Measurements from ENCODE around the gene TP53BP2. TPM values are rescaled to one million over a fixed set of nuclear protein-coding genes. Genes with fewer than 3 reads are reported as not detected.

TP53BP2 gene
- total RNA-seq, 2 donors from 2014 or later = 63.1 to 88.9 TPM

GRCh38 chr1:223840254-223840653, 5.5 kb downstream of the TP53BP2 start:
- TF ChIP-seq CTCF (IDR thresholded peaks at IDR 0.05) = no peak
- ATAC-seq (ENCODE audit: insufficient number of reproducible peaks, low FRiP score, low read depth) = no peak
- no peaks in the 10 kb centered on the region for H3K36me3 ChIP-seq
- H3K4me3 ChIP-seq = peak overlapping the region; percentile 88
- peak overlapping the region; percentile 71 to 99 for H3K27ac ChIP-seq
- no peaks in the 10 kb centered on the region for H3K9me3 ChIP-seq
- peaks cover 51 to 85% of the 10 kb centered on the region in 2 donors for H3K4me1 ChIP-seq (ENCODE audit: control insufficient read depth in 1 of 2, low read depth in 2 of 2)
- no peaks in the 10 kb centered on the region for H3K27me3 ChIP-seq (replicated peaks; ENCODE audit: insufficient read depth)
- DNase-seq (ENCODE audit: low spot score) = no peak

- Histone ChIP-seq H3K9me3 (no peaks in the 10 kb centered on the region), H3K4me1 (ENCODE audit: control insufficient read depth in 1 of 2, low read depth in 2 of 2) (peaks cover 60 to 94% of the 10 kb centered on the region in 2 donors), H3K4me3 (no peak overlapping the region), H3K36me3 (no peaks in the 10 kb centered on the region), H3K27ac (peak overlapping the region in 1 of 2 donors; percentile 1), H3K27me3 (replicated peaks; ENCODE audit: insufficient read depth) (no peaks in the 10 kb centered on the region)
- no peak for TF ChIP-seq CTCF (IDR thresholded peaks at IDR 0.05)
- no peak for DNase-seq (ENCODE audit: low spot score)
- ATAC-seq (ENCODE audit: insufficient number of reproducible peaks, low FRiP score, low read depth) = no peak
These were observed 7.5 kb downstream of the TP53BP2 start for GRCh38 chr1:223838125-223838854.

GRCh38 chr1:223837687-223838086, 8.1 kb downstream of the TP53BP2 start:
- no peak for DNase-seq (ENCODE audit: low spot score)
- Histone ChIP-seq H3K27ac (peak overlapping the region in 1 of 2 donors; percentile 1), H3K9me3 (no peaks in the 10 kb centered on the region), H3K36me3 (no peaks in the 10 kb centered on the region), H3K4me3 (no peak overlapping the region), H3K27me3 (replicated peaks; ENCODE audit: insufficient read depth) (no peaks in the 10 kb centered on the region), H3K4me1 (ENCODE audit: control insufficient read depth in 1 of 2, low read depth in 2 of 2) (peaks cover 63 to 94% of the 10 kb centered on the region in 2 donors)
- ATAC-seq (ENCODE audit: insufficient number of reproducible peaks, low FRiP score, low read depth) = no peak
- TF ChIP-seq CTCF (IDR thresholded peaks at IDR 0.05) = no peak

DNA sequence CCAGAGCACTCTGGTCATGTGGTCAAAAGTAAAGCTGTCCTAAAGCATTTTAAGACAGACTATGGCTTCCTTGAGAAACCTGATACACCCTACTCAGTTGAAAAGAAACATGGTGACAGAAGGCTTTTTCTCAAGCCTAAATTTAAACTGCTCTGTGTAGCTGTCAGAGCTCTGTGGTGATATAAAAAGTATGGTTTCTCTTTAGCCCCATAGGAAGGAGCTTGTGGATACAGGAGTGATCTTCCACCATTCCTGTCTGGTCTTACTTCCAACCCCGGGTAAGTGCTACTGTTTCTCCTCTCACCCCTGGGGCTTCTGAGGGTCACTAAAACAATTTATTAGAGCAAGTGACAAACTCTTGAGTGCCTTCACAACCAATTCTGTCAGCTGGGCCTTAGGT, 8.5 kb downstream of the TP53BP2 start:
- Histone ChIP-seq H3K36me3 (no peaks in the 10 kb centered on the region), H3K4me1 (ENCODE audit: control insufficient read depth in 1 of 2, low read depth in 2 of 2) (peaks cover 64 to 94% of the 10 kb centered on the region in 2 donors), H3K9me3 (no peaks in the 10 kb centered on the region), H3K27ac (peak overlapping the region; percentile 1 to 30), H3K27me3 (replicated peaks; ENCODE audit: insufficient read depth) (no peaks in the 10 kb centered on the region), H3K4me3 (no peak overlapping the region)
- DNase-seq (ENCODE audit: low spot score) (no peak), ATAC-seq (ENCODE audit: insufficient number of reproducible peaks, low FRiP score, low read depth) (no peak)
- no peak for TF ChIP-seq CTCF (IDR thresholded peaks at IDR 0.05)

DNA sequence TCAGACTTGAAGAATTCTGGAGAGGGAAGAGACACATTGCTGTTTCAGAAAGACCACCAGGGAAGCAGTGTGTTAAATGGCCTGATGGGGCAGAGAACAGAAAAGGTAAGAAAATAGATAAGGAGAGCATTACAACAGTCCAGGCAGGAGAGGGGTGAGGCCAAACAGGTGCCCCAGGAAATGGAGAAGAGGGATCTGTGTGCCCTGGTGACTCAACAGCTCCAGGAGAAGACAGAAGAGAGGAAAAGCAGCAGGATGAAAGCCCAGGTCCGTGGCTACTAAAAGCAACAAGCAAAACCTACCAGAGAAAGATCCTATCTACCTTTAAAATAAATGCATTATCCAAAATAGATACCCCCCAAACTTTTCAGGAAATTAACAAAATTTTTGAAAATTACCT, 9.2 kb downstream of the TP53BP2 start:
- Histone ChIP-seq H3K27ac (peak overlapping the region in 1 of 2 donors; percentile 58), H3K9me3 (no peaks in the 10 kb centered on the region), H3K27me3 (replicated peaks; ENCODE audit: insufficient read depth) (no peaks in the 10 kb centered on the region), H3K36me3 (no peaks in the 10 kb centered on the region), H3K4me1 (ENCODE audit: control insufficient read depth in 1 of 2, low read depth in 2 of 2) (peaks cover 64 to 94% of the 10 kb centered on the region in 2 donors), H3K4me3 (no peak overlapping the region)
- DNase-seq (ENCODE audit: low spot score) (no peak), ATAC-seq (ENCODE audit: insufficient number of reproducible peaks, low FRiP score, low read depth) (no peak)
- TF ChIP-seq CTCF (IDR thresholded peaks at IDR 0.05) = no peak

Data from thoracic aorta (tissue), 2 donors.